GM23338 (cell line): Measurements from ENCODE around the gene PRSS56. TPM values are rescaled to one million over a fixed set of nuclear protein-coding genes. Genes with fewer than 3 reads are reported as not detected.

Experiments used
- ATAC-seq: fragments of 200-7000 bp; cut with Tn5 transposase; 3 replicates; pipeline ENCODE4 v1.9.1; 2020
- DNase-seq: peaks from one replicate; pipeline ENCODE4 v3.0.0-alpha.2; 2015; ENCODE audit warnings: low spot score
- H2AFZ ChIP-seq: fragments of 200-600 bp; sonication (generic); 2 replicates; pipeline ENCODE4 v1.8.0; 2016; ENCODE audit warnings: antibody characterized with exemption, mild to moderate bottlenecking, moderate library complexity
- H3F3A ChIP-seq: fragments of 200-600 bp; sonication (generic); replicated peaks from 2 replicates; pipeline ENCODE4 v1.8.0; 2017; ENCODE audit warnings: antibody characterized with exemption, mixed run types, low read depth
- H3K27ac ChIP-seq: fragments of 200-600 bp; sonication (generic); 2 replicates; pipeline ENCODE4 v1.6.1; 2016; ENCODE audit warnings: low read depth
- H3K27me3 ChIP-seq: fragments of 200-600 bp; sonication (generic); 2 replicates; pipeline ENCODE4 v1.8.0; 2016; ENCODE audit warnings: mild to moderate bottlenecking, mixed run types, moderate library complexity; ENCODE audit not compliant: insufficient read depth
- H3K36me3 ChIP-seq: fragments of 200-600 bp; sonication (generic); 2 replicates; pipeline ENCODE4 v1.8.0; 2016; ENCODE audit warnings: mild to moderate bottlenecking; ENCODE audit not compliant: insufficient read depth
- H3K4me1 ChIP-seq: fragments of 200-600 bp; sonication (generic); 2 replicates; pipeline ENCODE4 v1.8.0; 2016; ENCODE audit warnings: mild to moderate bottlenecking, moderate library complexity; ENCODE audit not compliant: insufficient read depth
- H3K4me2 ChIP-seq: fragments of 200-600 bp; sonication (generic); 2 replicates; pipeline ENCODE4 v1.7.1; 2017; ENCODE audit warnings: mixed run types
- H3K4me3 ChIP-seq: fragments of 200-600 bp; sonication (generic); 2 replicates; pipeline ENCODE4 v1.6.1; 2016; ENCODE audit warnings: mixed run types
- H3K79me2 ChIP-seq: fragments of 200-600 bp; sonication (generic); replicated peaks from 2 replicates; pipeline ENCODE4 v1.8.0; 2017; ENCODE audit warnings: mild to moderate bottlenecking; ENCODE audit not compliant: insufficient read depth
- H3K9me2 ChIP-seq: fragments of 200-600 bp; sonication (generic); 2 replicates; pipeline ENCODE4 v1.8.0; 2017; ENCODE audit not compliant: insufficient read depth
- H4K20me1 ChIP-seq: fragments of 200-600 bp; sonication (generic); replicated peaks from 2 replicates; pipeline ENCODE4 v1.8.0; 2017; ENCODE audit warnings: mild to moderate bottlenecking; ENCODE audit not compliant: insufficient read depth
- H3K27ac Mint-ChIP-seq: 2 replicates; pipeline ENCODE4 v1.8.0; 2020; ENCODE audit warnings: inconsistent platforms, mild to moderate bottlenecking, moderate library complexity, mixed read lengths
- H3K27me3 Mint-ChIP-seq: 3 replicates; pipeline ENCODE4 v1.8.0; 2022; ENCODE audit warnings: low read depth, mild to moderate bottlenecking, moderate library complexity, mixed read lengths, inconsistent platforms; ENCODE audit not compliant: insufficient read depth, poor library complexity
- H3K36me3 Mint-ChIP-seq: 3 replicates; pipeline ENCODE4 v1.8.0; 2021; ENCODE audit warnings: low read depth, mild to moderate bottlenecking, inconsistent platforms, moderate library complexity, mixed read lengths
- H3K4me1 Mint-ChIP-seq: 3 replicates; pipeline ENCODE4 v1.8.0; 2020; ENCODE audit warnings: mild to moderate bottlenecking, inconsistent platforms, mixed read lengths
- H3K4me3 Mint-ChIP-seq: 3 replicates; pipeline ENCODE4 v1.8.0; 2021; ENCODE audit warnings: moderate library complexity, mild to moderate bottlenecking, inconsistent platforms, mixed read lengths
- H3K9me3 Mint-ChIP-seq: 3 replicates; pipeline ENCODE4 v1.8.0; 2020; ENCODE audit warnings: moderate library complexity, mild to moderate bottlenecking, inconsistent platforms, mixed read lengths
- CREB1 ChIP-seq: fragments of 250-450 bp; sonication (Bioruptor Pico); IDR thresholded peaks from 2 replicates; pipeline ENCODE4 v1.5.0; 2020; ENCODE audit warnings: low read depth, mild to moderate bottlenecking, moderate library complexity
- CTCF ChIP-seq, 2 experiments: fragments of 200-600 bp in 1 of 2; sonication (generic) in 1 of 2; conservative IDR thresholded peaks; 2 replicates each; pipeline versions ENCODE4 v1.5.1 to v1.6.1; 2016 to 2017; ENCODE audit warnings: antibody characterized with exemption in 2 of 2, low read depth in 2 of 2, mild to moderate bottlenecking in 2 of 2, moderate library complexity in 1 of 2
- ETS1 ChIP-seq: IDR thresholded peaks from 2 replicates; pipeline ENCODE4 v1.6.1; 2016; ENCODE audit warnings: antibody characterized with exemption
- EZH2 ChIP-seq: fragments of 200-600 bp; sonication (generic); IDR thresholded peaks from one replicate; pipeline ENCODE4 v1.8.0; 2017; ENCODE audit warnings: antibody characterized with exemption, mild to moderate bottlenecking, low read depth; ENCODE audit not compliant: unreplicated experiment
- EZH2phosphoT487 ChIP-seq: fragments of 200-600 bp; sonication (generic); IDR thresholded peaks from one replicate; pipeline ENCODE4 v1.8.1; 2018; ENCODE audit warnings: antibody characterized with exemption; ENCODE audit not compliant: unreplicated experiment
- JUNB ChIP-seq: IDR thresholded peaks from one replicate; pipeline ENCODE4 v1.6.1; 2016; ENCODE audit warnings: antibody characterized with exemption; ENCODE audit not compliant: unreplicated experiment
- NANOG ChIP-seq: IDR thresholded peaks from 2 replicates; pipeline ENCODE4 v1.6.1; 2016; ENCODE audit warnings: antibody characterized with exemption, borderline replicate concordance
- POLR2AphosphoS5 ChIP-seq: IDR thresholded peaks from 2 replicates; pipeline ENCODE4 v1.6.1; 2016; ENCODE audit warnings: antibody characterized with exemption, low read depth
- REST ChIP-seq: IDR thresholded peaks from one replicate; pipeline ENCODE4 v1.6.1; 2018; ENCODE audit warnings: antibody characterized with exemption; ENCODE audit not compliant: unreplicated experiment
- STAT1 ChIP-seq: IDR thresholded peaks from one replicate; pipeline ENCODE4 v1.6.1; 2016; ENCODE audit warnings: antibody characterized with exemption; ENCODE audit not compliant: unreplicated experiment
- ZNF114 ChIP-seq: fragments of 250-450 bp; sonication (Bioruptor Pico); IDR thresholded peaks from 2 replicates; pipeline ENCODE4 v1.5.0; 2020; ENCODE audit warnings: mild to moderate bottlenecking, moderate library complexity
- ZNF331 ChIP-seq: fragments of 250-450 bp; sonication (Bioruptor Pico); IDR thresholded peaks from 2 replicates; pipeline ENCODE4 v1.5.0; 2020; ENCODE audit warnings: low read depth, mild to moderate bottlenecking, moderate library complexity
- ZNF462 ChIP-seq: fragments of 250-450 bp; sonication (Bioruptor Pico); IDR thresholded peaks from 2 replicates; pipeline ENCODE4 v1.5.0; 2020; ENCODE audit warnings: mild to moderate bottlenecking, moderate library complexity
- polyA plus RNA-seq: library from polyadenylated mRNA; unstranded; fragments of >200 nt; fragmentation: Nextera tagmentation; extraction: Ambion mirVana; gene quantifications from 2 replicates; pipeline ENCODE4 v1.2.1, GENCODE V29; 2016
- total RNA-seq: library from RNA; depleted of rRNA; stranded (reverse); fragments of >200 nt; shearing (Covaris generic); gene quantifications from 2 replicates; pipeline ENCODE4 v1.2.3, GENCODE V29; 2014

Gene PRSS56
- total and polyA plus RNA-seq, 2 experiments from 2014 or later = 0.27 to 0.31 TPM

- H3K79me2 ChIP-seq = no peaks in the 10 kb centered on the region
- H3K27me3 Mint-ChIP-seq = peaks cover 3% of the 10 kb centered on the region
- no peak overlapping the region for H3K4me3 Mint-ChIP-seq
- no peaks in the 10 kb centered on the region for H3F3A ChIP-seq
- no peaks in the 10 kb centered on the region for H3K4me1 ChIP-seq
- no peak overlapping the region for H2AFZ ChIP-seq
- no peaks in the 10 kb centered on the region for H3K9me2 ChIP-seq
- DNase-seq = no peak
- H3K36me3 ChIP-seq = peaks cover 14% of the 10 kb centered on the region
- no peak overlapping the region for H3K27ac ChIP-seq
- no peak overlapping the region for H3K4me3 ChIP-seq
- TF ChIP-seq ZNF331 (CRISPR knock-in tag) (no peak), JUNB (no peak), CREB1 (no peak), ETS1 (no peak), NANOG (no peak), STAT1 (no peak), REST (no peak), ZNF462 (no peak), EZH2 (no peak), CTCF (conservative IDR thresholded peaks at IDR 0.05; ENCODE audit: low read depth in 2 of 2) (no peak), EZH2phosphoT487 (no peak), ZNF114 (CRISPR knock-in tag) (no peak), POLR2AphosphoS5 (no peak)
- no peak overlapping the region for H3K27ac Mint-ChIP-seq
- H3K36me3 Mint-ChIP-seq = peaks cover 47% of the 10 kb centered on the region
- H3K27me3 ChIP-seq = no peaks in the 10 kb centered on the region
- H3K4me1 Mint-ChIP-seq = 0 out of 3 replicates have a peak, but pooled peaks cover 3% of the 10 kb centered on the region
- ATAC-seq = no peak
- no peak overlapping the region for H3K4me2 ChIP-seq
- H3K9me3 Mint-ChIP-seq = no peaks in the 10 kb centered on the region
- peaks cover 6% of the 10 kb centered on the region; the same call in 1 of the 2 replicates for H4K20me1 ChIP-seq
These were observed 52.9 kb downstream of the PRSS56 start for GRCh38 chr2:232573042-232573441.
